ENCODE results near the gene RASSF5.

Gene RASSF5

GRCh38 chr1:206554211-206554610 lies 46.9 kb downstream of the RASSF5 start:
- FAIRE-seq = no peak

GRCh38 chr1:206554701-206555472 lies 47.6 kb downstream of the RASSF5 start:
- no peak for FAIRE-seq

GRCh38 chr1:206555473-206555935 lies 48.2 kb downstream of the RASSF5 start:
- FAIRE-seq = no peak

GRCh38 chr1:206556047-206556749 lies 48.9 kb downstream of the RASSF5 start:
- no peak for FAIRE-seq

- FAIRE-seq = no peak
Measured at GRCh38 chr1:206556750-206557635, 49.7 kb downstream of the RASSF5 start.

GRCh38 chr1:206557636-206558473 lies 50.5 kb downstream of the RASSF5 start:
- FAIRE-seq = no peak

GRCh38 chr1:206558794-206559671 lies 51.7 kb downstream of the RASSF5 start:
- FAIRE-seq = no peak

GRCh38 chr1:206559672-206559995 lies 52.3 kb downstream of the RASSF5 start:
- no peak for FAIRE-seq

- no peak for FAIRE-seq
Measured at GRCh38 chr1:206560007-206560716, 52.8 kb downstream of the RASSF5 start.

- no peak for FAIRE-seq
Measured at GRCh38 chr1:206563367-206564207, 56.3 kb downstream of the RASSF5 start.

GRCh38 chr1:206565995-206566394 lies 58.7 kb downstream of the RASSF5 start:
- FAIRE-seq = no peak

GRCh38 chr1:206566999-206567398 lies 59.7 kb downstream of the RASSF5 start:
- no peak for FAIRE-seq

GRCh38 chr1:206568256-206568655 lies 60.9 kb downstream of the RASSF5 start:
- FAIRE-seq = no peak

- no peak for FAIRE-seq
Measured at GRCh38 chr1:206568779-206569352, 61.5 kb downstream of the RASSF5 start.

GRCh38 chr1:206569556-206569955 lies 62.2 kb downstream of the RASSF5 start:
- no peak for FAIRE-seq

- no peak for FAIRE-seq
Measured at GRCh38 chr1:206570529-206570928, 63.2 kb downstream of the RASSF5 start.

GRCh38 chr1:206572835-206573234 lies 65.5 kb downstream of the RASSF5 start:
- no peak for FAIRE-seq

GRCh38 chr1:206573319-206573718 lies 66.0 kb downstream of the RASSF5 start:
- FAIRE-seq = no peak

- FAIRE-seq = no peak
Measured at GRCh38 chr1:206573762-206574161, 66.4 kb downstream of the RASSF5 start.

All from G401.6 (cell line).